ENCODE data around the gene KRT31.
"Not testable (repeated sequence)": the region's sequence is repeated elsewhere in the genome, so short reads cannot be mapped to it uniquely, and the experiment has no call there.

Gene KRT31

GRCh38 chr17:41404024-41404671 is 6.7 kb upstream of the KRT31 start:
- Histone ChIP-seq H3K27me3 (ENCODE audit: control insufficient read depth in 1 of 2, insufficient read depth in 2 of 2, low read length in 2 of 2) (peaks cover 0 to 2% of the 10 kb centered on the region in 2 donors), H3K36me3 (ENCODE audit: control insufficient read depth in 2 of 2, insufficient read depth in 2 of 2, low read length in 2 of 2) (no peaks in the 10 kb centered on the region), H3K4me3 (ENCODE audit: low read length in 2 of 2) (no peak overlapping the region), H3K9me3 (ENCODE audit: control insufficient read depth in 2 of 2, low read length in 2 of 2) (no peaks in the 10 kb centered on the region), H3K4me1 (ENCODE audit: control insufficient read depth, insufficient read depth, low read length) (peaks cover 4% of the 10 kb centered on the region), H3K27ac (ENCODE audit: low read length) (no peak overlapping the region), H3K9ac (ENCODE audit: low read length in 2 of 2) (no peak overlapping the region)

- Histone ChIP-seq H3K36me3 (ENCODE audit: control insufficient read depth in 2 of 2, insufficient read depth in 2 of 2, low read length in 2 of 2) (no peaks in the 10 kb centered on the region), H3K27ac (ENCODE audit: low read length) (no peak overlapping the region), H3K4me3 (ENCODE audit: low read length in 2 of 2) (no peak overlapping the region), H3K9me3 (ENCODE audit: control insufficient read depth in 2 of 2, low read length in 2 of 2) (no peaks in the 10 kb centered on the region), H3K27me3 (ENCODE audit: control insufficient read depth in 1 of 2, insufficient read depth in 2 of 2, low read length in 2 of 2) (peaks cover 0 to 2% of the 10 kb centered on the region in 2 donors), H3K4me1 (ENCODE audit: control insufficient read depth, insufficient read depth, low read length) (peaks cover 4% of the 10 kb centered on the region), H3K9ac (ENCODE audit: low read length in 2 of 2) (no peak overlapping the region)
Measured at GRCh38 chr17:41403404-41404023, 6.1 kb upstream of the KRT31 start.

GRCh38 chr17:41402161-41402560 is 4.8 kb upstream of the KRT31 start:
- Histone ChIP-seq H3K27me3 (ENCODE audit: control insufficient read depth in 1 of 2, insufficient read depth in 2 of 2, low read length in 2 of 2) (no peaks in the 10 kb centered on the region), H3K9ac (ENCODE audit: low read length in 2 of 2) (no peak overlapping the region), H3K9me3 (ENCODE audit: control insufficient read depth in 2 of 2, low read length in 2 of 2) (no peaks in the 10 kb centered on the region), H3K4me3 (ENCODE audit: low read length in 2 of 2) (no peak overlapping the region), H3K27ac (ENCODE audit: low read length) (no peak overlapping the region), H3K4me1 (ENCODE audit: control insufficient read depth, insufficient read depth, low read length) (peaks cover 4% of the 10 kb centered on the region), H3K36me3 (ENCODE audit: control insufficient read depth in 2 of 2, insufficient read depth in 2 of 2, low read length in 2 of 2) (no peaks in the 10 kb centered on the region)

GRCh38 chr17:41396340-41396739 is 1.1 kb downstream of the KRT31 start:
- Histone ChIP-seq H3K27me3 (ENCODE audit: control insufficient read depth in 1 of 2, insufficient read depth in 2 of 2, low read length in 2 of 2) (no peaks in the 10 kb centered on the region), H3K4me1 (ENCODE audit: control insufficient read depth, insufficient read depth, low read length) (no peaks in the 10 kb centered on the region), H3K36me3 (ENCODE audit: control insufficient read depth in 2 of 2, insufficient read depth in 2 of 2, low read length in 2 of 2) (no peaks in the 10 kb centered on the region), H3K9ac (ENCODE audit: low read length in 2 of 2) (no peak overlapping the region), H3K9me3 (ENCODE audit: control insufficient read depth in 2 of 2, low read length in 2 of 2) (no peaks in the 10 kb centered on the region), H3K27ac (ENCODE audit: low read length) (no peak overlapping the region), H3K4me3 (ENCODE audit: low read length in 2 of 2) (no peak overlapping the region)

- Histone ChIP-seq H3K4me1 (ENCODE audit: control insufficient read depth, insufficient read depth, low read length) (no peaks in the 10 kb centered on the region), H3K4me3 (ENCODE audit: low read length in 2 of 2) (no peak overlapping the region), H3K9ac (ENCODE audit: low read length in 2 of 2) (no peak overlapping the region), H3K27me3 (ENCODE audit: control insufficient read depth in 1 of 2, insufficient read depth in 2 of 2, low read length in 2 of 2) (no peaks in the 10 kb centered on the region), H3K27ac (ENCODE audit: low read length) (no peak overlapping the region), H3K9me3 (ENCODE audit: control insufficient read depth in 2 of 2, low read length in 2 of 2) (no peaks in the 10 kb centered on the region), H3K36me3 (ENCODE audit: control insufficient read depth in 2 of 2, insufficient read depth in 2 of 2, low read length in 2 of 2) (no peaks in the 10 kb centered on the region)
Measured at GRCh38 chr17:41395611-41396010, 1.8 kb downstream of the KRT31 start.

GRCh38 chr17:41395044-41395443 is 2.4 kb downstream of the KRT31 start:
- not testable (repeated sequence) for H3K27me3 ChIP-seq (ENCODE audit: control insufficient read depth in 1 of 2, insufficient read depth in 2 of 2, low read length in 2 of 2); H3K27ac ChIP-seq (ENCODE audit: low read length); H3K4me1 ChIP-seq (ENCODE audit: control insufficient read depth, insufficient read depth, low read length); H3K9me3 ChIP-seq (ENCODE audit: control insufficient read depth in 2 of 2, low read length in 2 of 2); H3K36me3 ChIP-seq (ENCODE audit: control insufficient read depth in 2 of 2, insufficient read depth in 2 of 2, low read length in 2 of 2); H3K4me3 ChIP-seq (ENCODE audit: low read length in 2 of 2); H3K9ac ChIP-seq (ENCODE audit: low read length in 2 of 2)

GRCh38 chr17:41394254-41394996 is 3.0 kb downstream of the KRT31 start:
- no peaks in the 10 kb centered on the region for H3K4me1 ChIP-seq (ENCODE audit: control insufficient read depth, insufficient read depth, low read length)
- H3K36me3 ChIP-seq (ENCODE audit: control insufficient read depth in 2 of 2, insufficient read depth in 2 of 2, low read length in 2 of 2), result no peaks in the 10 kb centered on the region
- H3K9ac ChIP-seq (ENCODE audit: low read length in 2 of 2), result no peak overlapping the region
- no peak overlapping the region for H3K27ac ChIP-seq (ENCODE audit: low read length)
- H3K4me3 ChIP-seq (ENCODE audit: low read length in 2 of 2), result no peak overlapping the region
- H3K27me3 ChIP-seq (ENCODE audit: control insufficient read depth in 1 of 2, insufficient read depth in 2 of 2, low read length in 2 of 2), result peaks cover 0 to 2% of the 10 kb centered on the region in 2 donors
- no peaks in the 10 kb centered on the region for H3K9me3 ChIP-seq (ENCODE audit: control insufficient read depth in 2 of 2, low read length in 2 of 2)

- Histone ChIP-seq H3K9ac (ENCODE audit: low read length in 2 of 2) (no peak overlapping the region), H3K27me3 (ENCODE audit: control insufficient read depth in 1 of 2, insufficient read depth in 2 of 2, low read length in 2 of 2) (peaks cover 0 to 2% of the 10 kb centered on the region in 2 donors), H3K9me3 (ENCODE audit: control insufficient read depth in 2 of 2, low read length in 2 of 2) (no peaks in the 10 kb centered on the region), H3K27ac (ENCODE audit: low read length) (no peak overlapping the region), H3K4me1 (ENCODE audit: control insufficient read depth, insufficient read depth, low read length) (no peaks in the 10 kb centered on the region), H3K36me3 (ENCODE audit: control insufficient read depth in 2 of 2, insufficient read depth in 2 of 2, low read length in 2 of 2) (no peaks in the 10 kb centered on the region), H3K4me3 (ENCODE audit: low read length in 2 of 2) (no peak overlapping the region)
Measured at GRCh38 chr17:41393826-41394225, 3.6 kb downstream of the KRT31 start.

- Histone ChIP-seq H3K9me3 (ENCODE audit: control insufficient read depth in 2 of 2, low read length in 2 of 2) (no peaks in the 10 kb centered on the region), H3K9ac (ENCODE audit: low read length in 2 of 2) (no peak overlapping the region), H3K27me3 (ENCODE audit: control insufficient read depth in 1 of 2, insufficient read depth in 2 of 2, low read length in 2 of 2) (peaks cover 0 to 2% of the 10 kb centered on the region in 2 donors), H3K36me3 (ENCODE audit: control insufficient read depth in 2 of 2, insufficient read depth in 2 of 2, low read length in 2 of 2) (no peaks in the 10 kb centered on the region), H3K4me3 (ENCODE audit: low read length in 2 of 2) (no peak overlapping the region), H3K27ac (ENCODE audit: low read length) (no peak overlapping the region), H3K4me1 (ENCODE audit: control insufficient read depth, insufficient read depth, low read length) (no peaks in the 10 kb centered on the region)
Measured at GRCh38 chr17:41393294-41393693, 4.1 kb downstream of the KRT31 start.

GRCh38 chr17:41392278-41392677 is 5.1 kb downstream of the KRT31 start:
- no peaks in the 10 kb centered on the region for H3K4me1 ChIP-seq (ENCODE audit: control insufficient read depth, insufficient read depth, low read length)
- H3K9ac ChIP-seq (ENCODE audit: low read length in 2 of 2), result no peak overlapping the region
- H3K36me3 ChIP-seq (ENCODE audit: control insufficient read depth in 2 of 2, insufficient read depth in 2 of 2, low read length in 2 of 2), result no peaks in the 10 kb centered on the region
- no peak overlapping the region for H3K4me3 ChIP-seq (ENCODE audit: low read length in 2 of 2)
- H3K9me3 ChIP-seq (ENCODE audit: control insufficient read depth in 2 of 2, low read length in 2 of 2), result peaks cover 0 to 2% of the 10 kb centered on the region in 2 donors
- H3K27me3 ChIP-seq (ENCODE audit: control insufficient read depth in 1 of 2, insufficient read depth in 2 of 2, low read length in 2 of 2), result peaks cover 0 to 2% of the 10 kb centered on the region in 2 donors
- H3K27ac ChIP-seq (ENCODE audit: low read length), result no peak overlapping the region

- H3K27me3 ChIP-seq (ENCODE audit: control insufficient read depth in 1 of 2, insufficient read depth in 2 of 2, low read length in 2 of 2), result peaks cover 0 to 2% of the 10 kb centered on the region in 2 donors
- H3K36me3 ChIP-seq (ENCODE audit: control insufficient read depth in 2 of 2, insufficient read depth in 2 of 2, low read length in 2 of 2), result no peaks in the 10 kb centered on the region
- H3K9me3 ChIP-seq (ENCODE audit: control insufficient read depth in 2 of 2, low read length in 2 of 2), result peaks cover 0 to 2% of the 10 kb centered on the region in 2 donors
- H3K9ac ChIP-seq (ENCODE audit: low read length in 2 of 2), result no peak overlapping the region
- H3K27ac ChIP-seq (ENCODE audit: low read length), result no peak overlapping the region
- H3K4me1 ChIP-seq (ENCODE audit: control insufficient read depth, insufficient read depth, low read length), result no peaks in the 10 kb centered on the region
- H3K4me3 ChIP-seq (ENCODE audit: low read length in 2 of 2), result no peak overlapping the region
Measured at GRCh38 chr17:41391535-41391934, 5.9 kb downstream of the KRT31 start.

All from stomach smooth muscle (tissue), 2 donors.